ENCODE data around the gene SLC25A30.
"Not testable (repeated sequence)": the region's sequence is repeated elsewhere in the genome, so short reads cannot be mapped to it uniquely, and the experiment has no call there.

SLC25A30 gene

DNA sequence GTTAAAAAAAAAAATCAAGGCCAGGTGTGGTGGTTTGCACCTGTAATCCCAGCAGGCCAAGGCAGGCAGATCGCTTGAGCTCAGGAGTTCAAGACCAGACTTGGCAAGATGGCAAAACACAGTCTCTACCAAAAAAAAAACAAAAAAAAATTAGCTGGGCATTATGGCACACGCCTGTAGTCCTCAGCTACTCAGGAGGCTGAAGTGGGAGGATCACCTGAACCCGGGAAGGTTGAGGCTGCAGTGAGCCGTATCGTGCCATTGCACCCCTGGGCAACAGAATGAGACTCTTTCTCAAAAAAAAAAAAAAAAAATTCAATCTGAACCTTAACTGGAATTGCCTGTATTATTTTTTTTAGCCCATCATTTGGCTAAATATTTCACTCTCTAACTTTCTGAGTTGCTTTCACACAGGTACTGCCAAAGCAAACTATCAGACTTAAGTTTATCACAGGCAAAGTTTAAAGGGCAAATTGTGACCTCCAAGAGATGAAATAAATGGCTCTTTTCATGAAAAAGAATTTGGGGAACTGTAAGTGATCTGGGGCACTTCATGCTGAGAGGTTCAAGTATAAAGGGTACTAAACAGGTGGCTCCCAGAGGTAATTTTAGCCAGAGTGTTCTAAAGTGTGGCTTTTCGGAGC lies 14.7 kb upstream of the SLC25A30 start:
- no peak for DNase-seq

DNA sequence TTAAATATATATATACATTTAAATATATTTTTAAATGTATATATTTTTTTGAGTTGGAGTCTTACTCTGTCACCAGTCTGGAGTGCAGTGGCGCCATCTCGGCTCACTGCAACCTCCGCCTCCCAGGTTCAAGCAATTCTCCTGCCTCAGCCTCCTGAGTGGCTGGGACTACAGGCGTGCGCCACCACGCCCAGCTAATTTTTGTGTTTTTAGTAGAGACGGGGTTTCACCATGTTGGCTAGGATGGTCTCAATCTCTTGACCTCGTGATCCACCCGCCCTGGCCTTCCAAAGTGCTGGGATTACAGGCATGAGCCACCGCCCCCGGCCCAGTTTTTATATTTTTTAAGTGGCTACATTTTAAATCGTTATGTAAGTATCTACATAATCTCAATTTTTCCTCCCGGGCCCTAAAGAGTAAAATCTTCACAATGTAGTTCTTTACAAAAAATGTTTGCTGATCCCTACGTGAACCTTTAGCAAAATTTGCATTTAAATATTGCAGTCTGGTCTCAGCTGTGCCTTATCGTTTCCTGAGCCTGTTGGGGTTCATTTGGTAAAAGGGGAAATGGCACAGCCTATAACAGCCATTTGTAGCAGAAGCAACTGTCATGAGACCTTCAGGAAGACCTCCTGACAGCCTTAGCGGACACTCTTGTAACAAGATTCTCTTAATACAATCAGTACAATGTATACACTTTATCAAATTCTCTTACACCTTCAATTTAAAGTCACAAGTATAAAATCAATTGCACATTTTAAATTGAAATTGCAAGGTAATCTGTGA lies 8.1 kb upstream of the SLC25A30 start:
- DNase-seq, result not testable (repeated sequence)

DNA sequence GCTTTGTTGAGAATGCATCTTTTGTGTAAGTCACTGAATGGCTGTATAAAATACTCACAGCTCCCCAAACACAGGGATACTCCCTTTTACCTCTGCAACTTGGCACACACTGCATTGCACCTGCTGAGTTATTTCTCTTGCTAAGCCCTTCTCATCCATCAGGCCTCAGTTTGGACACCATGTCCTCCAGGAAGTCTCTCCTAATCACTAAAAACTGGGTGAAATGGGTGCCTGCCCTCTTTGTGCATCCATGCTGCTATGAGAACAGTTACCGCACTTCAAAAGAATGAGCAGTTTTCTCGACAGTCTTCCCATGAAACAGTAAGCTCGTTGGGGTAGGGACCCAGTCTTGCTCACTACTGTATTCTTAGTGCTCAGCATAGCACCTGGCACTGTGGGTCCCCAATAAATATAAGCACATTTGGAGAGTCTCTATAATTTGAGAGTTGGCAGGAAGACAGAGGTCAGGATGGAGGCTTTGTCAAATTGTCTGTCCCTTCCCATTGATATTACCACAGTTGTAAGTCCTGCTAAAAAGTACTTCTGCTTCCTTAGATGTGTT lies 4.6 kb upstream of the SLC25A30 start:
- DNase-seq, result no peak

DNA sequence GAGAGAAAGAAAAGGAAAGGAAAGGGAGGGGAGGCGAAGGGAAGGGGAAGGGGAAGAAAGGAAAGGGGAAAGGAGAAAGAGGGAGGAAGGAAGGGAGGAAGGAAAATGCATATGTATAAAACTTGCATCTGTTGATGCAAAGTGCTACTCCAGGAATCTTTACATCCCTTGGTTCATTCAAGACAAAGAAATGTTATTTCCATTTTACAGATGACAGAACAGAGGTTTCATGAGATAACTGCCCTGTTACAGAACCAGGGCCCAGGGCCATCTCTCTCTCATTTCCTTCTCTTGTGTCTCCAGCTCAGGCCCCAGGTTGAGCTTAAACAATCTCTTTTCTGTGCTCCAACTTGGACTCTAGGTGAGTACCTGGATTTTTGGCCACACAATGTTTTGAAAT lies 1.8 kb upstream of the SLC25A30 start:
- DNase-seq, result no peak

DNA sequence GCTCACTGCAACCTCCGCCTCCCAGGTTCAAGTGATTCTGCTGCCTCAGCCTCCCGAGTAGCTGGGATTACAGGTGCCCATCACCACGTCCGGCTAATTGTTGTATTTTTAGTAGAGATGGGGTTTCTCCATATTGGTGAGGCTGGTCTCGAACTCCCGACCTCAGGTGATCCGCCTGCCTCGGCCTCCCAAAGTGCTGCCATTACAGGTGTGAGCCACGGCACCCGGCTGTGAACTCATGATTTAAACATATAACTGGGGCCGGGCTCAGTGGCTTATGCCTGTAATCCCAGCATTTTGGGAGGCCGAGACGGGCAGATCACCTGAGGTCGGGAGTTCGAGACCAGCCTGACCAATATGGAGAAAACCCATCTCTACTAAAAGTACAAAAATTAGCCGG lies 1.2 kb upstream of the SLC25A30 start:
- not testable (repeated sequence) for DNase-seq

DNA sequence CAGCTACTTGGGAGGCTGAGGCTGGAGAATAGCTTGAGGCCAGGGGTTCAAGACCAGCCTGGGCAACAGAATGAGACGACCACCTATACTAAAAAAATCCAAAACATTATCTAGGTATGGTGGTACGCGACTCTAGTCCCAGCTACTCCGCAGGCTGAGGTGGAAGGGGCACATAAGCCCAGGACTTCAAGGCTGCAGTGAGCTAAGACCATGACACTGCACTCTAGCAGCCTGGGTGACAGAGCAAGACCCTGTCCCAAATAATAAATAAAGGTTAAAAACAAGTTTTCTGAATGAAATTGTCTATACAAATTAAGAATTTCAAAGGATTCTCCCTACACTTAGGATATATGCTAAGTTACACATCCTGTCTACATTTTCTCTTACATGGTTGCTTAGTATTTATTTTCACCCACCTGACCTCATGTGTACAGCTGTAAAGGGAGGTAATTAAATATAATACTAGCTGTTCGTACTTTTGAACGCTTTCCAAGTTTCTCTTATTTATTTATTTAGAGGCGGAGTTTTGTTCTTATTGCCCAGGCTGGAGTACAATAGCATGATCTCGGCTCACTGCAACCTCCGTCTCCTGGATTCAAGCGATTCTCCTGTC lies 1.6 kb downstream of the SLC25A30 start:
- DNase-seq, result no peak

DNA sequence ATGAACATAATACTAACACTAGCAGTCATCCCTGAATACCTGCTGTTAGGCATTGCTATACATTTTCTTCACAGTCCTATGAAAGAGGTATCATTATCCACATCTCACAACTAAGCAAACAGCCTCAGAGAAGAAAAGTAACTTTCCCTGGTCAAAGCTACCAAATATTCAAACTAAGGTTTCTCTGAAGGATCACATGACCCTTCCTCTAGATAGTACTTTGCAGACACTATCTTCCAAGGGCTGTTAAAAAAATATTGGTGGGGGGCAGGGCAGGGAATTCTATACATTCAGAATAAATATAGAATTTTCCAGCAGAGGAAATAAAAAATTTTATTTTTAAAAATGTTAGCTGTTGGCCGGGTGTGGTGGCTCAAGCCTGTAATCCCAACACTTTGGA lies 3.1 kb downstream of the SLC25A30 start:
- DNase-seq, result no peak

DNA sequence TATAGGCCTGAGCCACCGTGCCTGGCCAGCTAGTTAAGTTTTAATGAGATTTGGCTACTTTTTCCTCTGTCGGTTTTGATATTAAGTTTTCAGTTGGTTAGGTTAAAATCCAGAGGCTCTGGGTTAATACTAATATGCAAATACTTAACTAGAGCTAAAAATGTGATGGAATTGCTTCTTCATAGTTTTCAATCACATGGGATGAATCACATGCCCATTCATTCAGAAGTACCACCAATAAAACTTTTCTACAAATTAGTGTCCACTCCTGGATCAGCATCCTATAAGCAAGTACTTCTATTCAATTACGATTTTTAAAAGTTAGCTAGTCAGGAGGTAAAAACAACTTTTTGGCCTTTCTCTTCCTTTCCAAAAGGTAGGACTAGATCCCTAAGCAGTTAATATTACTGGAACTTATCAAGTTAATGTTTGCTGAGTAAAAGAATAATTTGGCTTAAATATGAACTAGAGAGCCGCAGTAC lies 4.3 kb downstream of the SLC25A30 start:
- no peak for DNase-seq

DNA sequence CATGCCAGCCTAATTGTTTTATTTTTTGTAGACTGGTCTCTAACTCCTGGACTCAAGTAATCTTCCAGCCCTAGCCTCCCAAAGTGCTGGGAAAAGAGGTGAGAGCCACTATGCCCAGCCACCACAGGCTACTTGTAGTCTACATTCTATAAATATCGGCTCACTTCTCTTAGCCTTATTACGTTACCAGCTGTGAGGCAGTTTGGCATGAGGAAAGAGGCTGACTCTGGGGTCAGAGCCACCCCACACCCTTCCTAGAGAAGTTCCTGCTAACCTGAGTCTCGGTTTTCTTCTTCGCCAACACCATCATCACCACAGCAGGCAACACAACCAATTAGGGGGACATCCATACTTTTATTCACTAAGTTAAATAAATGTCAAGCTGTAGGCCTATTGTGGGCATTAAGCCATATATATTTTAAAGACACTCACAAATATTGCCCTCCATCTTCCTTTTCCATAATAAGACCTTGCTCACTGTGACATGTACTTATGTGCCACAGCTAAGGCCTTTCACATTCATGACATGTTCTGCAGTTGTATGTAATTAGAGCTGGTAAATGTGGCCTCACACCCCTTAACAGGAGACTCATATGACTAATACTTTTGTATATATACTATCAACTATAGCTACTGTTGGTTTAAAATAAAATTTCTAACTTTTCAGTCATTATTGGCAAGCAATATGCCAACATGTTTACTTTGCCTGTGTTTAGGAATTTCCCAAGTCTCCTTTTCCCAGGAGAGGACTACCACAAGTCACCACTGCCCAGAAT lies 5.7 kb downstream of the SLC25A30 start:
- DNase-seq, result no peak

DNA sequence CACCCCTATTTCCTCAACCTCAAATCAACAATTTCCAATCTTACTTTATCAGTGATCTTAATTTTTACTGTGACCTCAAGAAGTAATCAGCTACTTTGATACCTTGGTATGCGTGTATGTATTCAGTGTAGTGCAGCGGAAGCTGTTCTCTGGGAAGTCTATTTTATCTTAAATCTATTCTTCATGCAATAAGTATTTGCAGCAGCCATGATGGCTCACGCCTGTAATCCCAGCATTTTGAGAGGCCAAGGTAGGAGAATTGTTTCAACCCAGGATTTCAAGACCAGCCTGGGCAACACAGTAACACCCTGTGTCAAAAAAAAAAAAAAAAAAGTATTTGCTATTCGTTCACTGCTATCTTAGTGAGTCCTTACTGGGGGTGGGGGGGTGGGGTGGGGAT lies 6.5 kb downstream of the SLC25A30 start:
- DNase-seq, result no peak

DNA sequence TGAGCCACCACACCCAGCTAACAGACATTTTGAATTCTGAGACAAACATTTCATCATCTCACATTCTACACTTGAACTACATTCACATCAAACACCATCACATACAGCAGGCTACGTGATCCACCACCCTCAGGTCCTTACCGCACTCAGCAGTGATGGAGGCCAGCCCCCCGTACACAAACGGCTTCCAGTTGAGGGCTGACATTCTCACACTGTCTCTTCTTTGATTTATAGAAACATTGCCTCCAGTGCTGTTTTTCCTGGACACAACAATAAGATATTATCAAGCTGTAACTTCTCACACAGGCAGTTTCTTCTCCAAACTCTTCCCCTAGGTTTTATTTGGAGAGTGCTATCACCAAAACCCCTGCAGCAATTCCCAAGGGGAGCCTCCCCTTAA lies 7.0 kb downstream of the SLC25A30 start:
- DNase-seq, result no peak

DNA sequence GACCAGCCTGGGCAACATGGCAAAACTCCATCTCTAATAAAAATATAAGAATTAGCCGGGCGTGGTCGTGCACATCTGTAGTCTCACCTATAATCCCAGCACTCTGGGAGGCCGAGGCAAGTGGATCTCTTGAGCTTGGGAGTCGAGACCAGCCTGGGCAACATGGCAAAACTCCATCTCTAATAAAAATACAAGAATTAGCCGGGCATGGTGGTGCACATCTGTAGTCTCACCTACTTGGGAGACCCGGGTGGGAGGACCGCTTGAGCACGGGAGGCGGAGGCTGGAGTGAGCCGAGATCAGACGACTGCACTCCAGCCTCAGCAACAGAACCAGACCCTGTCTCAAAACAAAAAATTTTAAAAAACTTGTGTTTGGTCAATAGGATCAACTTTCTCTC lies 7.7 kb downstream of the SLC25A30 start:
- no peak for DNase-seq

DNA sequence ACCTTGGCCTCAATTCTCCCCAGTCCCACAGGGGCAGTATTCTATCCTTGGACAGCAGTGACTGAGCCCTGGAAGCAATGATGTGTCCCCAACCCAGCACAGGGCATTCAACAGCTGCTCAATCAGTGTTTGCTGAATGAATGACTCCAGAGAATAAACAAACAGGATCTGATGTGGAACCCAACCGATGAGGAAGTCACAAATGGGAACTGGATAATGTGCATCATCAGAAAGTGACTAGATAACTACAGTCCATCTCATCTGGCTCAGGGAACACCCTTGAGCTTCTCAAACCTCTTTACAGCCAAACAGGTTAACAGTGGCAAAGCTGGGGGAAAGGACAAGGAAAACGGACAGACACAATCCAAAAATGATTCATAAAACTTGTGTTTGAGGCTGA lies 8.2 kb downstream of the SLC25A30 start:
- DNase-seq, result no peak

DNA sequence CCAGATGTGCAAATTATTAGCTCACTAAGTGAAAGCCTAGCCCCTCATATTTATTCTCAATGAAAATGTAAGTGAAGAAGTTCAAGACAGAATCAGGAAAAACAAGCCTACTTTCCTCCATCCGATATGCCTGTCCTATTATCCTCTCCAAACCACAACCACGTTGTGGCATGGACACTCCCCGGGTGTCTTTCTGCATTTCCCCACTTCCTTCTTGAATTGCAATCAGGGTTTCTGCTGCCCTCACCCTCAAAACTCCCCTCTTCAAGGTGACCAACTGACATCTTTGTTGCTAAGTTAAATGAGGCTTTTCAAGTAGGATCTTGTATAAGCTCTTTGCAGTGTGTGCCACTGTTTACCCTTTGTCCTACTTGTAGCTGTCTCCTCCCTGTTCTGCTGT lies 11.8 kb downstream of the SLC25A30 start:
- DNase-seq, result no peak

DNA sequence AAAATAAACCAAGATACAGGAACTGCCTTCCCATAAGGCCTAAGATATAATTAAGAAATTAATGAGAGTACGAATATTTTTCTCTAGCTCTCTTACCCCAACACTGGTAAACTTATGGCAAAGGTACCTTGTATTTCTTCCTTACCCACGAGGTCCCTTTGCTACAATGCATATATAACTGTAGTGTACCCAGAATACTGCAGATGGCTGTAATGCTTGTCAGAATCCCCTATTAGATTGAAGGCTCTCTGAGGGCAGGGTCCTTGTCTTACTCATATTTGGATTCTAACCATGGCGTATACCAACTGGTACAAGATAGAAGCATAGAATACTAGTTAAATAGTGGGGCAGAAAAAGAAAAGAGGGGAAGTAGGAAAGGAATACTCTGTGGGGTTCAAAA lies 15.1 kb downstream of the SLC25A30 start:
- DNase-seq, result no peak

DNA sequence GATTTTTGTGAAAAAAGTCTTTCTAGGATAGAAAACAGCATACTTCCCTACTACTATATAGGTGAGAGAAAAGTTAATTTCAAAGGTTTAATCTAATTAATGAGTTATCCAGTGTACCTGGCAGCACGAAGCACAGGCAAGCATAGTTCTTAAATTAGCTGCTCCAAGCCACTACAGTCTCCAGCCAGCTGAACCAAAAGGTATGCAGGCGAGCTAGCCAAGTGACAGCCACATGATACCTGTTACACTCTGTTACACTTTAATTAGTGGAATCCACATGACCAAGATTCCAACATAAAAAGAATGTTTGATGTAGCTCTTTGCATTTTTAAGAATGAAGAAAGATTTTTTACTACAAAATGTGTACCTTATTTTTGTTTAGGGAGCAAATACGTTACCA lies 15.5 kb downstream of the SLC25A30 start:
- no peak for DNase-seq

DNA sequence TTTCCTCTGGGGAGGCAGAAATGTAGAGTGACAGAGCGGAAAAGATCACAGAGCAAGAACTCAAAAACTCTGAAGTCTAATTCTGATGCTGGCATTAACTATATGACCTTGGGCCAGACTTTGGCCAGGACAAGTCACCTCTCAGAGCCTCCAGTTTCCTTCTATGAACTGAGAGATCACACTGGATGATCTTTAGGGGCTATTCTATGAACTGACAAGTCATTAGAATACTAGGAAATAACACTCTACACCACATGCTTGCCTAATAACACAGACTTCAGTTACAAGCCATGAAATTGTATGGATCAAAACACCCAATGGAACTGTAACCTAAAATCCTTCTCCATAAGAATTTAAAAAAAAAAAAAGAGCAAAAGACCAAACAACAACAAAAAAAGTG lies 16.9 kb downstream of the SLC25A30 start:
- no peak for DNase-seq

DNA sequence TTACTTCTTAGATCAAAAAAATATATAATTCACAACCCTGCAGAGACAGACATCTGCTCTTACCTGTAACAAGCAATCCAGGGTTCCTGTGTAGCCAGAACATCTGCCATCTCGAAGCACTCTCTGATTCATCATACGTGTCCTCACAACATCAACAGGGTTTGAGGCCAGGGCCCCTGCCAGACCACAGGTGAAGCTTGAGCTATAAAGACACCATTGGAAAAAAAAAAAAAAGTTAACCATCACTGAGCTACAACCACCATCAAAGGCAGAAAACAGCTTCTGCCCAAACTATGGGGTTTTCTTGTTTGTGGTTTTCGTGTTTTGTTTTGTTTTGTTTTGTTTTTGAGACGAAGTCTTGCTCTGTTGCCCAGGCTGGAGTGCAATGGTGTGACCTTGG lies 19.3 kb downstream of the SLC25A30 start:
- DNase-seq, result no peak

DNA sequence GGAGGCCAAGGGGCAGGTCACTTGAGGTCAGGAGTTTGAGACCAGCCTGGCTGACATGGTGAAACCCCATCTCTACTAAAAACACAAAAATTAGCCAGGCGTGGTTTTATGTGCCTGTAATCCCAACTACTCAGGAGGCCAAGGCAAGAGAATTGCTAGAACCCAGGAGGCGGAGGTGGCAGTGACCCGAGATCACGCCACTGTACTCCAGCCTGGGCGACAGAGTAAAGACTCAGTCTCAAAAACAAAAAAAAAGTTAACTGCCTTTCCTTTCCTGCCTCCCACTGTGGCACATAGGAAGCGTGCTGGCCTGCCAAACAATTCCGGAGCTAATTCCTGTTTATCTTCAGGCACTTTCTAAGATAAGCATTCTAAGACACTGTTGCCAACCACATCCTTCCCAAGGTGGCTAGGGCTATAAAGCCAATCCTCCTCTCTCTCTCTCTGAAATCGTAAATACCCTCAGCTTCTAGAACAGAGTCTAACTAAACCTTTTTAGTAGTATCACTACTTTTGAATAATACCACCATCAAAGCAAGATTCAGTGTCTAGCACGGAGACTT lies 21.6 kb downstream of the SLC25A30 start:
- DNase-seq, result no peak

DNA sequence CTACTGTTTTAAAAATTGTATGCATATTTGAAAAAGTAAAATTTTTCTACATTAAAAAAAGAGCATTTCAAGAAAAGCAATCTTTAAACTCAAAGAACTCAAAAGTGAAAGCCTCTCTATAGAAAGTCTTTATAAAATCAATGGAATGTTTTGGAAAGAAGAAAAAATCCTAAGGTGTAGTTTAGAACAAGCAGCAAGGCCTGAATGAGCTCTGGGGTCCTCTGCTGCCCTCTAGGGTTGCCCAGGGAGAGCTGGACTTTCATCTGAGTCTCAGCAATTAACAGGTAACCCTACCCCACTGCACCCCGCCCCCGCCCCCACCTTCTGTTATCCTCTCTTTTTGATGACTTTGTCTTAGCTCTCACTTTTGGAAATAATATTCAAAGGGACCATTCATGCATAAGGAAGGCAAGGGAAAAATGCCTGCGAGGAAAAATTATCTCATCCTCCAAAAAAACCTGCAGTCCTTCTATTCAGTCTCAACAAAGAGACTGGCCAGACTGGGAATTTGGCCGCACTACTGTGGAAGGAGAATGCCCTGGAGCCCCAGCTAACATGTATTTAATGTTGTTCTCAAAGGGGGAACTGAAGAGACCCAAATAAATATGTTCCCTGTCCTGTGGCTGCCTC lies 24.1 kb downstream of the SLC25A30 start:
- DNase-seq, result peak; percentile 56 to 85

DNA sequence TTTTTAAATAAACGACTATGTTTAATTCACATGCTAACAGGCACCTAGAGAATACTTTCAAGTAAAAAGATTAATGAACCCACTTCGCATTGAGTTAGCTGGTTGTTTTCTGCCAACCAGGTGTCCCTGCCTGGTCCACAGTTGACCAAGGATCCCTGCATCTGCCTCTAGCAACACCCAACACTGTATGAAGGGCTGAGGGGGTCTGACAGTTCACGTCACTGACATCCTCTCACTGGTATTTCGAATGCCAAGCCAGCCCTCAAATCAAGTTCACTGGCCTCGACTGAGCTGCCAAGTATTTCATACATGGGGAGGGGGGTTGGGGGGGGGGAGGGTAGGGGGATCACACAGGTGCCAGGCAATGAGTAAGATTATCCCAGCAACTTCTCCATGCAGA lies 25.4 kb downstream of the SLC25A30 start:
- no peak for DNase-seq

DNA sequence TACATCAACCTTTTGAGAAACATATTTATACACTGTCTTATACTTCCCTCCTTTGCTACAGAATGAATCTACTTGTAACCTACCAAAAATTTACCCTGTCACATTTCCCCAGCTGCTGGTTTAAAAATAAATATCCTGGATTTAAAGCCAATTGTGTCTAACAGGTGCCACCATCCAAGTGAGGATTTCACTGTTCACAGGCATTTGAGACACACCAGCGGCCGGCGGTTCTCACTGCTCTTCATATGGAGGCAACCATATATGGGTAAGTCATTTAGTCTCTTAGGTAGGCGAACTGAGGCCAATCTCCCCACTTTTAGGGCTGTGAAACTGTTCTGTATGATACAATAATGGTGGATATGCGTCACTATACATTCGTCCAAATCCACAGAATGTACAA lies 26.2 kb downstream of the SLC25A30 start:
- DNase-seq, result no peak
